Fibroblast of upper back skin (primary cell): ENCODE measurements around the gene MT1X.

Experiments
- DNase-seq: peaks from one replicate; pipeline ENCODE4 v3.0.0-alpha.2; 2013

Gene MT1X

DNA sequence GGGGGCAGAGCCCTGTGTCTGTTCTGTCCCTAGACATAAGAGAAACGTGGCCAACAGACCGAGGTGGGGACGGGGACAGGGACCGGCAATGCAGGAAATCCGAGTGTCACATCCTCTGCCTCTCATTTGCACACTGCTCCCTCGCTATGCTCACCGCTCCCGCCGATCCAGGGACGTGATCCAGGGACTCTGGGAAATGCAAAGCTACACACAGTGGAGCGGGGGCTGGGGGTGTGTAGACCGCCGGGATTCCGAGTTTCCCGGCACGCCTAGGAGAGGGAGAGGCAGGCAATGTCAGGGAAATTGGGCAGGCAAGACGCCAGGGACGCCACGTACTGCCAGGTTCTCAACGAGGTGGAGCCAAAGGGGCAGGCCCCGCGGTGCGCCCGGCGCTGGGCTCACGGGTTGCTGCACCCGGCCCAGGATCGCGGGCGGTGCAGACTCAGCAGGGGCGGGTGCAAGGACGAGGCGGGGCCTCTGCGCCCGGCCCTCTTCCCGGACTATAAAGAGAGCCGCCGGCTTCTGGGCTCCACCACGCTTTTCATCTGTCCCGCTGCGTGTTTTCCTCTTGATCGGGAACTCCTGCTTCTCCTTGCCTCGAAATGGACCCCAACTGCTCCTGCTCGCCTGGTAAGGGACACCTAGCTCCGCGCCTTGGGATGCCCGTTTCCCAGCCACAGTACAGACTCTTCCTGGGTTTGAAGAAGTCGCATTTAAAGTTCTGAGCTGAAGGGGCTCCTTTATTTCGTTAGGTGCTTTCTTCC, at the start of gene MT1X:
MT1X (plus strand) TSS at position 532 of the 764 bp plus-strand sequence; CDS start at position 603, 71 bp downstream.
- peak; percentile 90 for DNase-seq

DNA sequence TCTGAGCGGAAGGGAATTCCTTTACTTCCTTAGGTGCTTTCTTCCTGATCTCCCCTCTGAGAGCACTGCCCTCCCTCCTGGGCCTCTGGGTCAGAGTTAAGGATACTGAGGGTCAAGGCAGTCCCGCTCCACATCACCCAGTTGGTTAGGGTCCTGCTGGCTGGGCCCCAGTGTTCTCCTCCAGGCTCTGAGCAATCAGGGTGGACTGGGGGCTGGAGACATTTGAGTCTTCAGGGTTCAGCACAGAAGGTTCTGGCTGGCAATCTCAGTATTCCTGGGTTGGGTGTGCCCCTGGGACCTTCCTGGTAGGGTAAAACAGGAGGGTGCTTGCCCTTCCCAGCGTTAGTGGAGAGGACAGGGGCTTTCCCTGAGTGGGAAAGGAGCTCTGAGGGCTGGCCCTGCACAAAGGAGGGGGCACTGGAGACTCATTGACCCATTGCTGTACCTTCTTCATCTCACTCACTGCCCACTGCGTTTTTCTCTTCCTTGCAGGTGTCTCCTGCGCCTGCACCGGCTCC, 49.4 kb upstream of the MT1X start:
- DNase-seq: no peak

DNA sequence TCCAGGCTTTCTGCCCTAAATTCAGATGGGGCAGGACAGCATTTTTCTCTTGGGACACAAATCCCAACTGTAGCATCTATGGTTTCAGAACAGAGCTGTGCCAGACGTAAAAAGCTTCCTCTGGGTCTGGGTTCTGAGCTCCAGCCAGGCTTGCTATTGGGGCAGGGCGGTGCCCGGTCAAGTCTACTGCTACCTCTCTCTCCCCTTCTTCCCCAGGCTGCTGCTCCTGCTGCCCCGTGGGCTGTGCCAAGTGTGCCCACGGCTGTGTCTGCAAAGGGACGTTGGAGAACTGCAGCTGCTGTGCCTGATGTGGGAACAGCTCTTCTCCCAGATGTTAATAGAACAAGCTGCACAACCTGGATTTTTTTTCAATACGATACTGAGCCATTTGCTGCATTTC, 48.7 kb upstream of the MT1X start:
- DNase-seq: no peak

DNA sequence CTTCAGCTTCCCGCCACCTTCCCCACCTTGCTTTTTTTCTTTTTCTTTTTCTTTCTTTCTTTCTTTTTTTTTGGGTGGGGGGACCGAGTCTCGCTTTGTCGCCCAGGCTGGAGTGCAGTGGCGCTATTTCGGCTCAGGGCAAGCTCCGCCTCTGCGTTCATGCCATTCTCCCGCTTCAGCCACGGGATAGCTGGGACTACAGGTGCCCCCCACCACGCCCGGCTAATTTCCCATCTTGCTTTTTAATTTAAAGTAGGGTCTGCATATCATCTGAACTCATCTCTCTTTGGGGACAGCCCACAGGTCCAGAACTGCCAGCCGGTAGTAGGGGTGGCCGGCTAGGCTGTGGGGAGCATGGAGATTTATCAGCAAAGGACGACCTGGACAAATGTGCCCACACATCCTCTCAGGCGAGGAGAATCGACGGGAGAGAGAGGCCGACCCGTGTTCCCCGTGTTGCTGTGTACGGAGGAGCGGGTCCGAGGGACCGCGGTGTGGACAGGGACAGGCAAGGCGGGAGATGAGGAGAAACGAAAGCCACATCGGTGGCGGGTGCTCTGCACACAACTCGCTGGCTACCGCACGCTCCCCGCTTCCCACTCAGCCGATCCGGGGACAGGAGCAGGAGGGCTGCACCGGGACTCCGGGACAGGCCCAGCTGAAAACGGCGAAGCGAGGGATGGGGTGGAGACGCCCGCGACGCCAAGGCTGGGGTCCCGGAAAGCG, 47.4 kb upstream of the MT1X start:
- no peak for DNase-seq

DNA sequence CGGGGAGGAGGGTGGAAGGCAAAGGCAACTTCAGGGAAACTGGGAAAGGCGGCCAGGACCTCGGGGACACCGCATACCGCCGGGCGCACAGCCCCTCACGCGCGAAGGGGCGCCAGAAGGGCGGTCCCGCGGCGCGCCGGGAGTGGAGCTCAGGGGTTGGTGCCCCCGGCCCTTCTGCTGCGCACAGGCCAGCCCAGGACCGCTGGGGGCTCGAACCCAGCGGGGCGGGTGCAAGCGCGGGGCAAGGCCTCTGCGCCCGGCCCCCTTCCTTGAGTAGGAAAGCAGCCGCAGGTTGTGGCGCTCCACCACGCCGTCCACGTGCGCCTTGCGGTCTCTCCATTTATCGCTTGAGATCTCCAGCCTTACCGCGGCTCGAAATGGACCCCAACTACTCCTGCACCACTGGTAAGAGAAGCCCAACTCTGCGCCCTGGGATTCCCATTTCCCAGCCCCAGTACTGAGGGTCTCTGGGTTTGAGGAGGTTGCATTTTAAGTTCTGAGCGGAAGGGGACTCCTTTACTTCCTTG, 46.8 kb upstream of the MT1X start:
- DNase-seq: no peak

DNA sequence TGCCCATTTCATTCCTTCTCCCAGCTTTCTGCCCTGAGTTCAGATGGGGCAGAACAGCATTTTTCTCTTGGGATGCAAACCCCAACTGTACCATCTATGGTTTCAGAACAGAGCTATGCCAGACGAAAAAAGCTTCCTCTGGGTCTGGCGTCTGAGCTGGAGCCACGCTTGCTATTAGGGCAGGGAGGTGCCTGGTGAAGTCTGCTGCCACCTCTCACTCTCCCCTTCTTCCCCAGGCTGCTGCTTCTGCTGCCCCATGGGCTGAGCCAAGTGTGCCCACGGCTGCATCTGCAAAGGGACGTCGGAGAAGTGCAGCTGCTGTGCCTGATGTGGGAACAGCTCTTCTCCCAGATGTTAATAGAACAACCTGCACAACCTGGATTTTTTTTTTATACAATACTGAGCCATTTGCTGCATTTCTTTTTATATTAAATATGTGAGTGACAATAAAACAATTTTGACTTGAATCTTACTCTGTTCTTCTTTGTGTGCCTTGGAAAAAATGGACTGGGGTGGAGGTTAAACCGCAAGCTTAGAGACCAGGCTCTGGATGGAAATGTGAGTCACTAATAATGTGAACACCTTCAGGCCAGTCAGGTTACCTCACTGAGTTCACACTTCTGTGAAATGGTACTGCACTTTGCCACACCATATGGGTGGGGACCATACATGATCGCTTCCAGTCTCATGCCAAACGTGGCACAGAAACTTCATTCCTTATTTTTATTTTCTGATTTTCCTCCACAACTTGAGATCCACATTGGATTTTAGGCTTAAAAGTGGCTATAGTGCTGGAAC, 45.5 kb upstream of the MT1X start:
- no peak for DNase-seq

DNA sequence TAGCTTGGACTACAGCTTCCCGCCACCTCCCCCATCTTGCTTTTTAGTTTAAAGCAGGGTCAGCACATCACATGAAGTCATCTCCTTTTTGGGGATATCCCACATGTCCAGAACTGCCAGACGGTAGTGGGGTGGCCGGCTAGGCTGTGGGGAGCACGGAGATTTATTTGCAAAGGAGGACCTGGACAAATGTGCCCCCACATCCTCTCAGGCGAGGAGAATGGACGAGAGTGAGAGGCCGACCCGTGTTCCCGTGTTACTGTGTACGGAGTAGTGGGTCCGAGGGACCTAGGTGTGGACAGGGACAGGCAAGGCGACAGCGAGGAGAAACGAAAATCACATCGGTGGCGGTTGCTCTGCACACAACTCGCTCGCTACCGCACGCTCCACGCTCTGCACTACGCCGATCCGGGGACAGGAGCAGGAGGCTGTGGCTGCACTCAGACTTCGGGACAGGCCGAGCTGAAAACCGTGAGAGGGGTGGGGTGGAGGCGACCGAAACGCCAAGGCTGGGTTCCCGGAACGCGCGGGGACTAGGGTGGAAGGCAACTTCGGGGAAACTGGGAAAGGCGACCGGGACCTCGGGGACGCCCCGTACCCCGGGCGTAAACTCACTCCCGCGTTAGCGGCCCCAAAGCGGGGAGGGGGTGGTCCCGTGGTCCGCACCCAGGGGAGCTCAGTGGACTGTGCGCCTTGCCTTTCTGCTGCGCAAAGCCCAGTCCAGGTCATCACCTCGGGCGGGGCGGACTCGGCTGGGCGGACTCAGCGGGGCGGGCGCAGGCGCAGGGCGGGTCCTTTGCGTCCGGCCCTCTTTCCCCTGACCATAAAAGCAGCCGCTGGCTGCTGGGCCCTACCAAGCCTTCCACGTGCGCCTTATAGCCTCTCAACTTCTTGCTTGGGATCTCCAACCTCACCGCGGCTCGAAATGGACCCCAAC, 44.2 kb upstream of the MT1X start, which contains the start of gene MT1A:
MT1A (plus strand) TSS at position 853 of the 937 bp plus-strand sequence; CDS start at position 926, 73 bp downstream.
- no peak for DNase-seq

DNA sequence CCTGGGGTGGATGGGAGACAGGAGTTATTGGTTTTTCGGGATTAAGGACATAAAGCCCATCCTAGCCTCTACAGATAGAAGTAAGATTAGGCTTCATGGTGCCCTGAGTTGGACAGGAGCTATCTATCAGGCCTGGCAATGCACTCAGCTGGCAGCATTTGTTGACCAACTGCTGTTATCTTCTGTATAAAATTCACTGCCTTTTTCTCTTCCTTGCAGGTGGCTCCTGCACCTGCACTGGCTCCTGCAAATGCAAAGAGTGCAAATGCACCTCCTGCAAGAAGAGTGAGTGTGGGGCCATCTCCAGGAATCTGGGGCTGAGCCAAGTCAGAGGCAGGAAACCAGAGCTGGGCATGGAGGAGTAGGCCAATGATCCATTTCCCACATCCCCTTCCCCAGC, 43.2 kb upstream of the MT1X start:
- DNase-seq: no peak

DNA sequence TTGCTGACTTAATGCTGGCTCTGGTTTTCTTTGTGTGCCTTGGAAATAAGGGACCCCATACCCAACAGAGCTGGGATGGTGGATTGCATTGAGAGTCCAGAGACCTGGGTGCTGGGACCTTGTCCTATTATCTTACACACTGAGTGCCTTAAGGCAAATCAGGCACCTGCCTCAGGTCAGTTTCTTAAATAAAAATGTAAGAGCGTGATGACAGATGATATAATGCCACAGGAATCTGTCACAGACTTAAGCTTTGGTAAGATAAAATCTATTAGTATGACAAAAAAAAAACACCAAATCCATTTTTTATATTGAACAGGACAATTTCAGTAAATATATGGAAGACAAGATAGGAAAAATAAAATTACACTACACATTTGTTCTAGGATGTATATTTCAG, 42.2 kb upstream of the MT1X start:
- DNase-seq: no peak

DNA sequence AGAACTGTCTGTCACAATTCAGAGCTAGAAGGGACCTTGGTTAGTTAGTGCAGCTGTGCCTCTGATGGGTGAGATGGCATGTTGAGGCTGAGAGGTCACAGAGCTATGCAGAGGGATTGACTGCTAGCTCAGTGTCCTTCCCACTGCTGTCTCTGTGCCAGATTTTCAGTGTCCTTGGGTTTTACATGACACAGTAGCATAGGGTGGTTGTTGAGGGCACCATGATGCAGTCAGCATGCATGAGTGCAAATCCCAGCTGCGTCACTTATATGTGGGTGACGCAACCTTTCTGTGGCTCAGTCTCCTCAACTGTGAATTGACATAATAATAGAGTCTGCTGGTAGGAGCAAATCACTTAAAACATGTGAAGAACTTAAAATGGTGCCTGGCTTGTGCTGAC, 41.1 kb upstream of the MT1X start:
- no peak for DNase-seq

DNA sequence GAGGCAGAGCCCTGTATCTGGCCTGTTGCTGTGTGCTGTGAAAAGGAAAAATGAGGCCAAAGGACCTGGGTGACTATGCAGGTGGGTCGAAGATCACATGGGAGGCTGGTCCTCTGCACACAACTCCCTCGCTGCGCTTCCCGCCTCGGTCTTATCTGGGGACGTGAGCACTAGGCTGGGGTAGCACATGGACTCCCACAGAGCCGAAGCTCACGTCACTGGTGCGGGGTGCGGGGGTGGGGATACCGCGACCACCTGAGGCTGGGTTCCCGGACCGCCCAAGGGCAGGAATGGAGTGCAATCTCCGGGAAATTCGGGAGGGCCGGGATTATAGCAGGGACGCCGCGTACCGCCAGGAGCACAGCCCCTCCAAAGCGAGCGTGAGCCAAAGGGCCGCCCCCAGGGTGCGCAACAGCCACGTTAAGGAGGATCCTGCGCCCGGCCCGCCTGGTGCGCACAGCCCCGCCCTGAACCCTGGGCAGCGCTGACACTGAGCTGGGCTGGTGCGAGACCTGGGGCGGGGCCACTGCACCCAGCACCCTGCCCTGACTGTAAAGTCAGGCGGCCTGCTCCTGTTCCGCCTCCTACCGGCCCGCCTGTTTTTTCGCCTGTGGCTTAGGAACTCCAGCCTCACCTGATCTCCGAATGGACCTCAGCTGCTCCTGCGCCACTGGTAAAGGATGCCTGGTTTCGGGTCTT, 39.0 kb upstream of the MT1X start:
- DNase-seq: no peak

DNA sequence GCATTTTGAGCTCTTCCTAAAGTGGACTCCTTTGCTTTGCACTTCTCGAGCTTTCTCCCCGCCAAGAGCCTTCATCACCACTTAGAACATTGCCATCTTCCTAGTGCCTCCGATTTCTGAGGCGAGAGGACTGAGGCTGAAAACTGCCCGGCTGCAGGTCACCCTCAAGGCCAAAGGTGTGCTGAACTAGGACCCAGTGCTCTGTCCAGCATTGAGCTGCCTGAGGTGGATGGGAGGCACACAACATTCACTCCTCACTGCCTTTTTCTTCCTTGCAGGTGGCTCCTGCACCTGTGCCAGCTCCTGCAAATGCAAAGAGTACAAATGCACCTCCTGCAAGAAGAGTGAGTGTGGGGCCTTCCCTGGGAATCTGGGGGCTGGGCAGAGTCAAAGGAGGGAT, 38.4 kb upstream of the MT1X start:
- DNase-seq: no peak

DNA sequence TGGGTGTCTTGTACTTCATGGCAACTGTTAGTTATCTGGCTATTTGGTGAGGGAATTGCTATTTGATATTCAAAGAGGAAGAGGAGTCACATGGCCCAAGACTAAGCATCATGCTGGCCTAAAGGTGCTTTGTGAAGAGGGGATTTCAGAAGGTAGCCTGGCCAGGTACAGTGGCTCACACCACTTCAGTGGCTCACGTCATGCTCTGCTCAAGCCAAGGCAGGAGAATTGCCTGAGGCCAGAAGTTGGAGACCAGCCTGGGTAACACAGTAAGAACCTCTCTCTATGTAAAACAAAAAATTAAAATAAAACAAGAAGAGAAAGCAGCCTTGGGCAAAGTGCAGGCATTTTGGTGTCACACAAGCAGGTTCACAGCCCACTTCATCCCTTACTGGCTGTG, 37.0 kb upstream of the MT1X start:
- DNase-seq: no peak

DNA sequence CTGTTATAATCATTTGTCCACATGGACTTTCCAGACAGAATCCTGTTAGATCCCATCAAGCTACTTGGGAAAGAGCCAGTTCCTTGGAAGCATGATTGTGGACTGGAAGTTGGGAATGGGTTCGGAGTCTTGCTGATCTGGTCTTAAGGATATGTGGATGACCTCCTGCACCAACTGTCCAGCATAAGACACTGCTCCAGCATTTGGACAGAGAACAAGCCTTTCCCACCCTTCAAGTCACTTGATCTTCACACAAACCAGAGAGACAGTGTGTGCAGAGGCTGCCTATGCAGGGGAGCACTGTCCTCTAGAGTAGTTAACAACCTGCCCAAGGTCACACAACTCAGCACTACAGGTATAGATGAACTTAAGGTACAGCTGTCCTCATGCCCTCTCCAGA, 36.4 kb upstream of the MT1X start:
- no peak for DNase-seq

DNA sequence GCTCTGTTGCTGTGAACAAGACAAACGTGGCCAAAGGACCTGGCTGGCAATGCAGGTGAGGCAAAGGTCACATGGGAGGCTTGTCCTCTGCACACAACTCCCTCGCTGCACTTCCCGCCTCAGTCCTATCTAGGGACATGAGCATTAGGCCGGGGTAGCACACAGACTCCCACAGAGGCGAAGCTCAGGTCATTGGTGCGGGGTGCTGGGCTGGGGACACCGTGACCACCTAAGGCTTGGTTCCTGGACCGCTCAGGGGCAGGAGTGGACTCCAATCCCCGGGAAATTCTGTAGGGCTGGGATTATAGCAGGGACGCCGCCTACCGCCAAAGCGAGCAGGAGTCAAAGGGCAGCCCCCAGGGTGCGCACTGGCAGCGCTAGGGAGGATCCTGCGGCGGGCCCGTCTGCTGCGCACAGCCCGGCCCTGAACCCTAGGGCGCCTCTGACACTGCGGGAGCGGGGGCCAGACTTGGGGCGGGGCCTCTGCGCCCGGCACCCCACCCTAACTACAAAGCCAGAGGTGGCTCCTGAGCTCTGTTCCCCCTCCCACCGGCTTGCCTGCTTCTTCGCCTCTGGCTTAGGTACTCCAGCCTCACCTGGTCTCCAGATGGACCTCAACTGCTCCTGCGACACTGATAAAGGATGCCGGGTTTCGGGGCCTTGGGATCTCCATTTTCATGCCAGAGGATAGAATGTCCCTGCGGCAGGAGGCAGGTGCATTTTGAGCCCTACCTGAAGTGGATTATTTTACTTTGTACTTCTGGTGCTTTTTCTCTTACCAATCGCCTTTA, 34.4 kb upstream of the MT1X start:
- DNase-seq: no peak

DNA sequence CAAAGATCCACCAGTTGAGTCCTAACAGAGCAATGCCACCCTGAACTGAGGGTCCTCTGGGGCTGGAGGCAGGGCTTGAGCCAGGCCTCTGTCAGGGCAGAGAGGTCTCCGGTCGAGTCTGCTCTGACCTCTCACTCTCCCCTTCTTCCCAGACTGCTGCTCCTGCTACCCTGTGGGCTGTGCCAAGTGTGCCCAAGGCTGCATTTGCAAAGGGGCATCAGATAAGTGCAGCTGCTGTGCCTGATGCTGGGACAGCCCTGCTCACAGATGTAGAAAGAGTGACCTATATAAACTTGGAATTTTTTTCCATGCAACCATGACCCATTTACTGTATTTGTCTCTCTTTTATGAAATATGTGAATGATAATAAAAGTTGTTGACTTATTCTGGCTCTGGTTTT, 33.0 kb upstream of the MT1X start:
- DNase-seq: no peak

DNA sequence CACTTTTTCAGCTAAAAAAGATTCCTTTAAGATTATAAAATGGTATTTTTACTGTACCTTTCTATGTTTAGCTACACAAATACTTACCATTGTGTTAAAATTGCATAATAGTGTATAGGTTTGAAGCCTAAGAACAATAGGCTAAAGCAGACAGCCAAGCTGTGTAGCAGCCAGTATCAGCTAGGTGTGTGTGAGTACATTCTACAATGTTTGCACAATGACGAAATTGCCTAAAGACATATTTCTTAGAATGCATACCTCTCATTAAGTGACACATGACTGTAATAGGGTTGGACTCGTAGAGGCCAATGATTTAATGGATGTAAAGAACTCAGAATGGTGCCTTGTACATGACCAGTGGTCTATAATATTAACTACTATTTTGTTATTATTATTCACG, 32.5 kb upstream of the MT1X start:
- no peak for DNase-seq

DNA sequence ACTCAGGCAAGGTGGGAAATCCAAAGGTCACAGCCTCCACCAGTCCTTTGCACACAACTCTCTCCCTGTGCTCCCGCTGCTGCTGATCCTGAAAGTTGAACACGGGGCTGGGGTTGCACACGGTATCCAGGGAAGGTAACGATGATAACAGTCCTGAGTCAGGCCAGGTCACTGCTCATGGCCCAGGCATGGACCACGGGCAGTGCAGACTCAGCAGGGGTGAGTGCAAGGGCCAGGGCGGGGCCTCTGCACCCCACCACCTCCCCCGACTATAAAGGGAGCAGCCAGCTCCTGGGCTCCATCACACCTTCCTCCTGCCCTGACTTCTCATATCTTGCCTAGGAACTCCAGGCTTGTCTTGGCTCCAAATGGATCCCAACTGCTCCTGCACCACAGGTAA, 30.7 kb upstream of the MT1X start, which contains the start of gene MT1B:
MT1B (plus strand) TSS at position 301 of the 400 bp plus-strand sequence; CDS start at position 369, 68 bp downstream.
- DNase-seq: no peak

DNA sequence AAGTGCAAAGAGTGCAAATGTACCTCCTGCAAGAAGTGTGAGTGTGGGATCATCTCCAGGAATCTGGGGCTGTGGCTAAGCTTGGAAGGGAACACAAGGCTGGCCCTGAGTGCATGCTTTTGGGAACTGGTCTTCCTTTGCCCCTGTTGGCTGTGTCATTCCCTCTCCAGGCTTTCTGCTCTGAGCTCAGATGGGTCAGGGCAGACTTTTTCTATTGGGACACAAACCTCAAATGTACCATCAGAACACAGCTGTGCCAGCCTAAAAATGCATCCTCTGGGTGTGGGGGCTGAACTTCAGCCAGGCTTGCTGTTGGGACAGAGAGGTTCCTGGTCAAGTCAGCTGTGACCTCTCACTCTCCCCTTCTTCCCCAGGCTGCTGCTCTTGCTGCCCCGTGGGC, 29.7 kb upstream of the MT1X start:
- no peak for DNase-seq

DNA sequence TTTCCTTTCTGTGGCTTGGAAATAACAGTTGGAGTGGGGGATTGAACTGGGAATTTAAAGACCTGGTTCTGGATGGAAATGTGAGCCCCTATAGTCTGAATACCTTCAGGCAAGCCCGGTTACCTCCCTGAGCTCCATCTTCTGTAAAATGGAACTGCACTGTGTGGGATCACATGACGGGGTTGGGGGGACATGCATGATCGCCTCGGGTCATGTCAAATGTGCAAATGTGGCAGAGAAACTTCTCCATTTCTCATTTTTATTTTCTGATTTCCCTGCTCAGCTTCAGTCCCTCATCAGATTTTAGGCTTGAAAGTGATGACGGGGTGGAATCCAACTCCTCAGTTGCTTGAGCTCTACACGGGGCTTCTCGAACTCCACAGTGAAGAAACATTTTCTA, 29.1 kb upstream of the MT1X start:
- no peak for DNase-seq
